ENCODE measurements around the gene KCNH1.

GRCh38 chr1:210758261-210758660 lies 375.7 kb downstream of the KCNH1 start:
- TF ChIP-seq, protein P1, sequence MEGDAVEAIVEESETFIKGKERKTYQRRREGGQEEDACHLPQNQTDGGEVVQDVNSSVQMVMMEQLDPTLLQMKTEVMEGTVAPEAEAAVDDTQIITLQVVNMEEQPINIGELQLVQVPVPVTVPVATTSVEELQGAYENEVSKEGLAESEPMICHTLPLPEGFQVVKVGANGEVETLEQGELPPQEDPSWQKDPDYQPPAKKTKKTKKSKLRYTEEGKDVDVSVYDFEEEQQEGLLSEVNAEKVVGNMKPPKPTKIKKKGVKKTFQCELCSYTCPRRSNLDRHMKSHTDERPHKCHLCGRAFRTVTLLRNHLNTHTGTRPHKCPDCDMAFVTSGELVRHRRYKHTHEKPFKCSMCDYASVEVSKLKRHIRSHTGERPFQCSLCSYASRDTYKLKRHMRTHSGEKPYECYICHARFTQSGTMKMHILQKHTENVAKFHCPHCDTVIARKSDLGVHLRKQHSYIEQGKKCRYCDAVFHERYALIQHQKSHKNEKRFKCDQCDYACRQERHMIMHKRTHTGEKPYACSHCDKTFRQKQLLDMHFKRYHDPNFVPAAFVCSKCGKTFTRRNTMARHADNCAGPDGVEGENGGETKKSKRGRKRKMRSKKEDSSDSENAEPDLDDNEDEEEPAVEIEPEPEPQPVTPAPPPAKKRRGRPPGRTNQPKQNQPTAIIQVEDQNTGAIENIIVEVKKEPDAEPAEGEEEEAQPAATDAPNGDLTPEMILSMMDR (conservative IDR thresholded peaks at IDR 0.05; ENCODE audit: low read depth in 2 of 2) = no peak
- TF ChIP-seq EZH2phosphoT487 (IDR thresholded peaks at IDR 0.05; ENCODE audit: unreplicated experiment) = no peak
- no peak for TF ChIP-seq ETS1 (IDR thresholded peaks at IDR 0.05)
- TF ChIP-seq POLR2AphosphoS5 (IDR thresholded peaks at IDR 0.05; ENCODE audit: low read depth) = no peak
- TF ChIP-seq EZH2 (IDR thresholded peaks at IDR 0.05; ENCODE audit: low read depth, unreplicated experiment) = no peak
- no peak for TF ChIP-seq REST (IDR thresholded peaks at IDR 0.05; ENCODE audit: unreplicated experiment)

Measured in GM23338 (cell line).